PC-9 (cell line): ENCODE results near the gene MAGI1.

Experiments used
- EZH2 ChIP-seq: fragments of 200-600 bp; sonication (generic); IDR thresholded peaks from 2 replicates; pipeline ENCODE4 v1.8.0; 2017; ENCODE audit warnings: antibody characterized with exemption, low read depth
- TF ChIP-seq, protein P1 (sequence below): fragments of 200-600 bp; sonication (generic); conservative IDR thresholded peaks from 2 replicates; pipeline ENCODE4 v1.6.1; 2017; ENCODE audit warnings: mixed run types, antibody characterized with exemption, mild to moderate bottlenecking, moderate library complexity

DNA sequence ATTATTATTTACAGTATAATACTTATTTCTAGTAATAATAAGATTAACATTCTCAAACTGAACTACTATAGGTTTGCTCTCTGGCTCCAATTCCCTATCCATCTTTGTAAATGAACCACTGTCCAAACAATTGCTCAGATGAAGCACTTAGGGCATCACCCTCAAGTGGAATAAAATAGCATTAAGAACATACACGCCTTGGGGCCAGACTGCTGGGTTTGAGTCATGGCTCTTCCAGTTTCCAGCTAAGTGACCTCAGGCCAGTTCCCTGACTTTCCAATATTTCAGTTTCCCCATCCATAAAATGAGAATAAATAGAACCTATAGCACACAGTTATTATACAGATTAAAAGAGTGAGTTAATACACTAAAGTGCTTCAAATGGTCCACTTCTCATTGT is 507.2 kb downstream of the MAGI1 start:
- TF ChIP-seq, protein P1, sequence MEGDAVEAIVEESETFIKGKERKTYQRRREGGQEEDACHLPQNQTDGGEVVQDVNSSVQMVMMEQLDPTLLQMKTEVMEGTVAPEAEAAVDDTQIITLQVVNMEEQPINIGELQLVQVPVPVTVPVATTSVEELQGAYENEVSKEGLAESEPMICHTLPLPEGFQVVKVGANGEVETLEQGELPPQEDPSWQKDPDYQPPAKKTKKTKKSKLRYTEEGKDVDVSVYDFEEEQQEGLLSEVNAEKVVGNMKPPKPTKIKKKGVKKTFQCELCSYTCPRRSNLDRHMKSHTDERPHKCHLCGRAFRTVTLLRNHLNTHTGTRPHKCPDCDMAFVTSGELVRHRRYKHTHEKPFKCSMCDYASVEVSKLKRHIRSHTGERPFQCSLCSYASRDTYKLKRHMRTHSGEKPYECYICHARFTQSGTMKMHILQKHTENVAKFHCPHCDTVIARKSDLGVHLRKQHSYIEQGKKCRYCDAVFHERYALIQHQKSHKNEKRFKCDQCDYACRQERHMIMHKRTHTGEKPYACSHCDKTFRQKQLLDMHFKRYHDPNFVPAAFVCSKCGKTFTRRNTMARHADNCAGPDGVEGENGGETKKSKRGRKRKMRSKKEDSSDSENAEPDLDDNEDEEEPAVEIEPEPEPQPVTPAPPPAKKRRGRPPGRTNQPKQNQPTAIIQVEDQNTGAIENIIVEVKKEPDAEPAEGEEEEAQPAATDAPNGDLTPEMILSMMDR = no peak
- no peak for TF ChIP-seq EZH2
